ENCODE measurements around the gene NFATC2. TPM values are rescaled to one million over a fixed set of nuclear protein-coding genes. Genes with fewer than 3 reads are reported as not detected.

NFATC2 gene
- total RNA-seq, 4 donors from 2014 or later = 5.3 to 22.5 (median 11.5) TPM

GRCh38 chr20:51409192-51409880 lies 133.2 kb downstream of the NFATC2 start:
- peaks cover 8 to 25% (median 12%) of the 10 kb centered on the region in 4 donors for H3K4me1 ChIP-seq
- no peak overlapping the region for H3K4me3 ChIP-seq
- H3K36me3 ChIP-seq = peaks cover 0 to 4% (median 0%) of the 10 kb centered on the region in 4 donors
- in situ Hi-C loops (cut with MboI; ENCODE audit: low pct_ligation_motif_present in 1 of 4, low pct_unique_long_range_greater_than_20kb in 1 of 4, low sequenced_read_pairs in 3 of 4) = no loop called here
- TF ChIP-seq EP300 (IDR thresholded peaks at IDR 0.05; ENCODE audit: low read depth) (no peak), POLR2A (IDR thresholded peaks at IDR 0.05) (no peak), CTCF (IDR thresholded peaks at IDR 0.05) (no peak), POLR2AphosphoS5 (IDR thresholded peaks at IDR 0.05) (no peak)
- DNase-seq = no peak
- no peaks in the 10 kb centered on the region for H3K27me3 ChIP-seq
- H3K27ac ChIP-seq = no peak overlapping the region
- no peaks in the 10 kb centered on the region for H3K9me3 ChIP-seq
- 83 to 88% methylated on average over 10 of the region's 10 CpGs for WGBS, 2 donors (ENCODE audit: low coverage in 1 of 2)
- intact Hi-C loops (cut with DNase I; ENCODE audit: low total_unique reads) = no loop called here

GRCh38 chr20:51404297-51405060 lies 138.0 kb downstream of the NFATC2 start:
- DNase-seq = peak; percentile 73
- H3K27me3 ChIP-seq = no peaks in the 10 kb centered on the region
- WGBS, 2 donors (ENCODE audit: low coverage in 1 of 2) = 63 to 86% methylated on average over 1 to 10 of the region's 10 CpGs
- H3K9me3 ChIP-seq = no peaks in the 10 kb centered on the region
- peak overlapping the region; percentile 27 to 62 (median 56) for H3K27ac ChIP-seq
- no peak overlapping the region for H3K4me3 ChIP-seq
- intact Hi-C loops (cut with DNase I; ENCODE audit: low total_unique reads) = no loop called here
- no peak for TF ChIP-seq EP300 (IDR thresholded peaks at IDR 0.05; ENCODE audit: low read depth)
- no peak for TF ChIP-seq POLR2AphosphoS5 (IDR thresholded peaks at IDR 0.05)
- peaks cover 0 to 3% (median 0%) of the 10 kb centered on the region in 4 donors for H3K4me1 ChIP-seq
- H3K36me3 ChIP-seq = peaks cover 0 to 4% (median 0%) of the 10 kb centered on the region in 4 donors
- in situ Hi-C loops (cut with MboI; ENCODE audit: low pct_ligation_motif_present in 1 of 4, low pct_unique_long_range_greater_than_20kb in 1 of 4, low sequenced_read_pairs in 3 of 4) = no loop called here

GRCh38 chr20:51403466-51404220 lies 138.9 kb downstream of the NFATC2 start:
- peaks cover 0 to 3% (median 0%) of the 10 kb centered on the region in 4 donors for H3K4me1 ChIP-seq
- intact Hi-C loops (cut with DNase I; ENCODE audit: low total_unique reads) = no loop called here
- no peak overlapping the region for H3K4me3 ChIP-seq
- in situ Hi-C loops (cut with MboI; ENCODE audit: low pct_ligation_motif_present in 1 of 4, low pct_unique_long_range_greater_than_20kb in 1 of 4, low sequenced_read_pairs in 3 of 4) = no loop called here
- DNase-seq = no peak
- no peak for TF ChIP-seq POLR2AphosphoS5 (IDR thresholded peaks at IDR 0.05)
- no peak for TF ChIP-seq POLR2A (IDR thresholded peaks at IDR 0.05)
- TF ChIP-seq EP300 (IDR thresholded peaks at IDR 0.05; ENCODE audit: low read depth) = no peak
- TF ChIP-seq CTCF (IDR thresholded peaks at IDR 0.05) = no peak
- H3K27ac ChIP-seq = peak overlapping the region in 3 of 4 donors; percentile 6 to 38 (median 27)
- no peaks in the 10 kb centered on the region for H3K36me3 ChIP-seq
- no peaks in the 10 kb centered on the region for H3K9me3 ChIP-seq
- WGBS, 2 donors (ENCODE audit: low coverage in 1 of 2) = 87 to 97% methylated on average over 3 to 9 of the region's 9 CpGs
- no peaks in the 10 kb centered on the region for H3K27me3 ChIP-seq

GRCh38 chr20:51402201-51402600 lies 140.3 kb downstream of the NFATC2 start:
- Histone ChIP-seq H3K9me3 (no peaks in the 10 kb centered on the region), H3K27ac (peak overlapping the region; percentile 9 to 56 (median 30)), H3K27me3 (no peaks in the 10 kb centered on the region), H3K36me3 (no peaks in the 10 kb centered on the region), H3K4me1 (peaks cover 0 to 3% (median 0%) of the 10 kb centered on the region in 4 donors), H3K4me3 (no peak overlapping the region)
- TF ChIP-seq CTCF (IDR thresholded peaks at IDR 0.05) = no peak
- TF ChIP-seq EP300 (IDR thresholded peaks at IDR 0.05; ENCODE audit: low read depth) = no peak
- TF ChIP-seq POLR2AphosphoS5 (IDR thresholded peaks at IDR 0.05) = no peak
- no peak for TF ChIP-seq POLR2A (IDR thresholded peaks at IDR 0.05)
- DNase-seq = peak; percentile 40
- in situ Hi-C loops (cut with MboI; ENCODE audit: low pct_ligation_motif_present in 1 of 4, low pct_unique_long_range_greater_than_20kb in 1 of 4, low sequenced_read_pairs in 3 of 4) = no loop called here
- intact Hi-C loops (cut with DNase I; ENCODE audit: low total_unique reads) = no loop called here
- WGBS, 2 donors (ENCODE audit: low coverage in 1 of 2) = 22 to 23% methylated on average over 2 of the region's 2 CpGs
